GM21360 (cell line): ENCODE results near the gene CDKL4.
"Not testable (repeated sequence)": the region's sequence is repeated elsewhere in the genome, so short reads cannot be mapped to it uniquely, and the experiment has no call there.

Experiments used
- ATAC-seq: cut with Tn5 transposase; IDR thresholded peaks from one replicate; pipeline ENCODE4 v1.9.1; 2021; ENCODE audit warnings: mild to moderate bottlenecking, moderate library complexity; ENCODE audit not compliant: unreplicated experiment

CDKL4 gene

GRCh38 chr2:39243469-39244123 is at the start of gene CDKL4:
CDKL4 (minus strand) TSS chr2:39243970.
- ATAC-seq = no peak

- no peak for ATAC-seq
Measured at GRCh38 chr2:39290433-39290832, 46.7 kb upstream of the CDKL4 start.

GRCh38 chr2:39289609-39290008 is 45.8 kb upstream of the CDKL4 start:
- no peak for ATAC-seq

- ATAC-seq = no peak
Measured at GRCh38 chr2:39283561-39283960, 39.8 kb upstream of the CDKL4 start.

- no peak for ATAC-seq
Measured at GRCh38 chr2:39281391-39281790, 37.6 kb upstream of the CDKL4 start.

GRCh38 chr2:39275016-39275415 is 31.2 kb upstream of the CDKL4 start:
- ATAC-seq = no peak

- ATAC-seq = no peak
Measured at GRCh38 chr2:39269941-39270340, 26.2 kb upstream of the CDKL4 start.

- no peak for ATAC-seq
Measured at GRCh38 chr2:39266916-39267434, 23.2 kb upstream of the CDKL4 start.

- peak; percentile 81 for ATAC-seq
Measured at GRCh38 chr2:39266139-39266805, 22.5 kb upstream of the CDKL4 start.

- ATAC-seq = no peak
Measured at GRCh38 chr2:39265315-39265714, 21.5 kb upstream of the CDKL4 start.

GRCh38 chr2:39264733-39265132 is 21.0 kb upstream of the CDKL4 start:
- peak; percentile 68 for ATAC-seq

GRCh38 chr2:39260087-39260486 is 16.3 kb upstream of the CDKL4 start:
- no peak for ATAC-seq

GRCh38 chr2:39256040-39256439 is 12.3 kb upstream of the CDKL4 start:
- no peak for ATAC-seq

GRCh38 chr2:39252888-39253518 is 9.2 kb upstream of the CDKL4 start:
- no peak for ATAC-seq

GRCh38 chr2:39247512-39248043 is 3.8 kb upstream of the CDKL4 start:
- ATAC-seq = no peak

GRCh38 chr2:39246382-39246980 is 2.7 kb upstream of the CDKL4 start:
- no peak for ATAC-seq

GRCh38 chr2:39244963-39245625 is 1.3 kb upstream of the CDKL4 start:
- not testable (repeated sequence) for ATAC-seq

GRCh38 chr2:39244241-39244862 is 582 bp upstream of the CDKL4 start:
- not testable (repeated sequence) for ATAC-seq

- ATAC-seq = no peak
Measured at GRCh38 chr2:39241588-39241987, 2.2 kb downstream of the CDKL4 start.

- ATAC-seq = no peak
Measured at GRCh38 chr2:39240758-39241157, 3.0 kb downstream of the CDKL4 start.
